Measurements from ENCODE around the gene C10orf105.

C10orf105 gene

DNA sequence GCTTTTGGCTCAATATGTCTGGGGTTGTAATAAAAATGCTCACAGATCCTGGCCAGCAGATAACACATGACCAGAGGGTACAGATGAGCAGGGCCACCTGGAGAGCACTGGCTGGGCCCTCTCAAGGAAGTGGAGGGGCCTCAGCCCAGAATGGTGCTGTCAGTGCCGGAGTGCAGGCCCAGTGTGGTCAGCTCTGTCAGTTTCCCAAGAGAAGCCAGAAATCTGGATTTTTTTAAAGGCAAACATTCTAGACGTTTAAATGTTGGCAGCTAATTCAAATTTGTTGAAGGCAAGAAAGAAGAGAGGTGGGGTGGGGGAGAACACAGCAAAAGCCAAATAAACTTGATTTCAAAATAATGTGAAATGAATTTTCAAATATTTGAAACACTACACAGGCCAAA is 2.0 kb downstream of the C10orf105 start:
- DNase-seq: no peak

- DNase-seq: no peak
Observed at GRCh38 chr10:71717056-71717455, 2.5 kb downstream of the C10orf105 start.

GRCh38 chr10:71716426-71716825 is 3.2 kb downstream of the C10orf105 start:
- DNase-seq: no peak

GRCh38 chr10:71715860-71716259 is 3.7 kb downstream of the C10orf105 start:
- no peak for DNase-seq

DNA sequence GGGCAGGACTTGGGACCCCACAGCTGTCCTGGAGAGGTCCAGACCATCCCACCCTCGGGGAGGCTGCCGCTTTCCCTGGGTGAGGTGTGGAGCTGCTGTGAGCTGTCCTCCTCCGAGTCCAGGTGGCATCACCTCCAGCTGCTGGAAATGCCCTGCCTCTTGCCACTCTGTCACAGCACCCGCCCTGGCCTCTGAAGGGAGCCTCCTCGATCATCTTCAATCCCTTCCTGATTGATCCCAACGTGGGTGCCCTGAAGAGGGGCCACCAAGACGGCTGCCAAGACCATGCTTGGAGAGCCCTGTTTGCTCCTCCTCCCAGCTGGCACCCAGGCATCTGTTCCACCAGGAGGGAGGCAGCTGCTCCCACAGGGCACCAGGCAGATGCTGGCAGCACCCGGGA is 4.6 kb downstream of the C10orf105 start:
- DNase-seq: peak in 1 of 51 donors; percentile 21

DNA sequence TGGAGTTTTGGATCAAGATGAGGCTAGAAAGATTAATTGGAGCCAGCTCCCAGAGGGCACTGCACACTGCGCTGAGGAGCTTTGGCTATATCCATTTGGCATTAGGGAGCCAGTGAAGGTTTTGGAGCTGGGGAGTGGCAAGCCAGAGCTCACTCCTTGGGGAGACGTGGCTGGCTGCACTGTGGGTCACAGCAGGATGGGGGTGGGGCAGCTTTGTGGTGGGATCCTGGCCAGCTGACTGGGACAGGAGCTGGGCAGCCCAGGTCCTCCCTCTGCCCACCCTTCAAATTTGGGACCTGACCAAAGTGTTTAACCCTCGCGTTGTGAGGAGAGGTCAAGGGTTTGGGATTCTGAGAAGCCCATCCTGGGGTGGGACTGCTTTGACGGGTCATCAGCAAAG is 5.0 kb downstream of the C10orf105 start:
- peak in 2 of 51 donors; percentile 9 to 22 for DNase-seq

GRCh38 chr10:71714031-71714410 is 5.6 kb downstream of the C10orf105 start:
- no peak for DNase-seq

DNA sequence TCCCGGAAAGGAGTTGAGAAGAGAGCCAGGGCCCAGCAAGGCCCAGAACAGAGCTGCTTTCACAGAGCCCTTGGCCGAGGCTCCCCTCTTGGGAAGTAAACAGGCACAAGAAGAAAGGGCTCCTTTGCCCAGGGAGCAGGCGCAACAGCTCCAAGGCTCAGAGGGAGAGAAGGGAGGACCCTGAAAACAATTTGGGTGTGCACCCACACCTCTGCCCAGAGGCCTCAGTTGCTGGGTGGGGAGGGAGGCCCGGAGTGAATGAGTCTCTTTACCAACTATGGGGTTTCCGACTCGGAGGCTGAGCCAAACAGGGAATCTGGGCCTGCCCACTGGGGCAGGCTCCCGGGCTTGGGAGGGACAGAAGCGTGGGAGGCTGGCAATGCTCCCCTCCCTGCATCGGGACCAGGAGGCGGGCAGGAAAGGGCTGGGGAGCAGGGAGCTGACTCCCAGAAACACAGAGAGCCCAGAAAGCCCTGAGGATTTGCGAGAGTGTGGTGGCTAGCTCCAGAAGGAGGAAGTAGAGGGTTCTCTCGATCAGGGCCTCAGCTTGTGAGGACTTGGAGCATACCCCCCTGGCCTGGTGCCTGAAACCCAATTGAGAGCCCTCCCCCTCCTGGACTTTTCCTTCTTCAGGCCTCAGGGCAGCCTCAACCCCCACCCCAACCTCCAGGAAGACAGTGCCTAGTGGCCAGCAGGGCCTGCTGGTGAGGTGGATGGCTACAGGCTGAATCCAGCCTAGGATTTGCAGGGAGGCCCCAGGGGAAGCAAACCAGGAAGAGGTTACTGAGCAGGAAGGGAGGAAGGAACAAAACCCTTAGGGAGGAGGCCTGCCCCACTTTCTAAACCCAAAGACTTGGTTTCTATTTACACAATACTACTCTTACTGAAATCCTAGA is 6.2 kb downstream of the C10orf105 start:
- DNase-seq: peak in 50 of 51 donors; percentile 48 to 99 (median 89)

DNA sequence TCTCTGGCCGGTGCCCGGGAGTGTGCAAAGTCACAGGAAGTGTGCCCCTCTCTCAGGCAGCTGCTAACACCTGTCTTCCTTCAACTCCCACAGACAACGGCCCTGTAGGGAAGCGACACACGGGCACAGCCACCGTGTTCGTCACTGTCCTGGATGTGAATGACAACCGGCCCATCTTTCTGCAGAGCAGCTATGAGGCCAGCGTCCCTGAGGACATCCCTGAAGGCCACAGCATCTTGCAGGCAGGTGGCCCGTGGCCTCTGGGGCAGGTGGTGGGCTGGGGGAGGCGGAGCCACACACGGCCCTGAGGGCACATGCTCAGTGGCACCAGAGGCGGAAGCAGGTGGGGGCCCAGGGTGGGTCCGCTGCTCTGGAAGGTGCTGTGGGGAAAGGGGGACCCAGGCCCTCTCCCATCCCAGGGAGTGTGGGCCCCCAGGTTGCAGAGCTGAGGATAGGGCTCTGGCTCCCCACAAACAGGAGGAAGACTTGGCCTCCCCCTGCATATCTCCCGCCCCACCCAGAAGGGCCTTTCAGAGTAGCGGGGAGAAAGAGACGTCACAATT is 6.9 kb downstream of the C10orf105 start:
- DNase-seq: peak in 4 of 51 donors; percentile 45 to 80 (median 57)

GRCh38 chr10:71712170-71712569 is 7.4 kb downstream of the C10orf105 start:
- no peak for DNase-seq

GRCh38 chr10:71711052-71711623 is 8.4 kb downstream of the C10orf105 start:
- no peak for DNase-seq

- DNase-seq: no peak
Observed at GRCh38 chr10:71710519-71710918, 9.1 kb downstream of the C10orf105 start.

GRCh38 chr10:71708897-71709882 is 10.4 kb downstream of the C10orf105 start:
- no peak for DNase-seq

DNA sequence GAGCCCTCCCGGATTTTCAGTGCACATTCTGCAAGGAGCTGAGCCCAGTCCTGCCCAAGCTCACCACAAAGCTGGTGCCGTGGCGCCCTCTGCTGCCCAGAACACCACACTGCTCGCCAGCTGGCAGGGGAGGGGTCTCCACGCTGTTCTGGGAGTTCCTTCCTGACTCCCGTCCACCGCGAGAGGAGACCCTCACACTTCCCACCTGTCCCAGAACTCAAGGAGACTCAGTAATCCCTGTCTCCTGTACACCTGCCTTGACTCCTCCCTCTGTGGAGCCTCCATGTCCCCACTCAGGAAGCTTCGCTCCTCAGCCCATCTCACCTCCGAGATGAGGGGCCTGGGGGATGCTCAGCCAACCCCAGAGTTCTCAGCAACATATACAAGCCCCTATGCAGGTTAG is 11.3 kb downstream of the C10orf105 start:
- peak in 39 of 51 donors; percentile 13 to 75 (median 50) for DNase-seq

- DNase-seq: no peak
Observed at GRCh38 chr10:71707240-71707789, 12.3 kb downstream of the C10orf105 start.

GRCh38 chr10:71706216-71707121 is 13.1 kb downstream of the C10orf105 start:
- no peak for DNase-seq

DNA sequence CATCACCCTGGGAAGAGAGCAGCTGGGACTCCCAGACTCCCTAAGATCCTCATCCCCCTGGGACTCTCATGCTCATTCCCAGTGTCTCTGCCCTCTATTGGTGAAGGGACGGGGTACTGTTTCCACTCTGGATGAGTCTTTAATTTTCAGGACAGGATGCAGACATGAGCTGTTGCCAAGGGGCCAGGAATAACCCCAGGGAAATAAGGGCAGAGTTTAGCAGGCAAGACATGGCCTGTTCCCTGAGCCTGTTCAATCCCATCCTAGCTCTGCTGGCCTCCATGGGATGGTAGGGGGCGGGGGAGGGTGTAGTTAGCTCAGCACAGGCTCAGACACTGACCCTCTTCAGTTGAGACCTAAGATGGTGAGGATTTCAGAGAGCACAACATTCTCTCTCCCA is 14.0 kb downstream of the C10orf105 start:
- DNase-seq: no peak

GRCh38 chr10:71704816-71705215 is 14.8 kb downstream of the C10orf105 start:
- no peak for DNase-seq

GRCh38 chr10:71703577-71703976 is 16.0 kb downstream of the C10orf105 start:
- DNase-seq: no peak

Data from hypothalamus (tissue), 51 donors.